Neural cell (in vitro differentiated cells): ENCODE results near the gene KCNIP3. TPM values are rescaled to one million over a fixed set of nuclear protein-coding genes. Genes with fewer than 3 reads are reported as not detected.

Experiments used
- H2AFZ ChIP-seq: fragments of 200-600, 300-800 bp; sonication (generic), shearing (Covaris generic); 2 replicates; pipeline ENCODE4 v1.6.0; 2014; ENCODE audit warnings: low read depth, mild to moderate bottlenecking, antibody characterized with exemption, low read length, moderate library complexity
- H3F3A ChIP-seq: fragments of 200-600 bp; shearing (Covaris generic); 2 replicates; pipeline ENCODE4 v1.6.1; 2016; ENCODE audit warnings: mild to moderate bottlenecking, moderate library complexity, mixed read lengths, antibody characterized with exemption, low read length; ENCODE audit not compliant: insufficient read depth, poor library complexity, severe bottlenecking
- H3K27ac ChIP-seq: fragments of 200-600, 300-800 bp; sonication (generic), shearing (Covaris generic); 2 replicates; pipeline ENCODE4 v1.5.1; 2014; ENCODE audit warnings: mild to moderate bottlenecking, low read length, moderate library complexity
- H3K27me3 ChIP-seq: fragments of 300-800, 200-600 bp; sonication (generic), shearing (Covaris generic); 2 replicates; pipeline ENCODE4 v1.6.0; 2014; ENCODE audit warnings: mild to moderate bottlenecking, low read depth, low read length, moderate library complexity; ENCODE audit not compliant: insufficient read depth
- H3K36me3 ChIP-seq: fragments of 300-800, 200-600 bp; sonication (generic), shearing (Covaris generic); 2 replicates; pipeline ENCODE4 v1.5.1; 2014; ENCODE audit warnings: mild to moderate bottlenecking, antibody characterized with exemption, low read length, moderate library complexity; ENCODE audit not compliant: insufficient read depth
- H3K4me2 ChIP-seq: fragments of 300-800, 200-600 bp; sonication (generic), shearing (Covaris generic); 2 replicates; pipeline ENCODE4 v1.6.0; 2014; ENCODE audit warnings: mild to moderate bottlenecking, low read length
- H3K4me3 ChIP-seq: fragments of 300-800, 200-600 bp; sonication (generic), shearing (Covaris generic); 2 replicates; pipeline ENCODE4 v1.5.1; 2014; ENCODE audit warnings: mild to moderate bottlenecking, low read length, moderate library complexity
- H3K79me2 ChIP-seq: fragments of 200-600 bp; shearing (Covaris generic); replicated peaks from 2 replicates; pipeline ENCODE4 v1.6.0; 2014; ENCODE audit warnings: mild to moderate bottlenecking, low read length, moderate library complexity; ENCODE audit not compliant: insufficient read depth
- H3K9ac ChIP-seq: fragments of 300-800, 200-600 bp; sonication (generic), shearing (Covaris generic); 2 replicates; pipeline ENCODE4 v1.6.1; 2016; ENCODE audit warnings: mild to moderate bottlenecking, low read length, mixed read lengths
- H3K9me2 ChIP-seq: fragments of 200-600 bp; shearing (Covaris generic); 2 replicates; pipeline ENCODE4 v1.6.1; 2016; ENCODE audit warnings: mild to moderate bottlenecking, low read length, mixed read lengths; ENCODE audit not compliant: insufficient read depth
- H3K9me3 ChIP-seq: fragments of 200-600, 300-800 bp; sonication (generic), shearing (Covaris generic); 2 replicates; pipeline ENCODE4 v1.6.1; 2016; ENCODE audit warnings: mild to moderate bottlenecking, mixed run types, low read length, moderate library complexity, mixed read lengths
- H4K20me1 ChIP-seq: fragments of 200-600 bp; shearing (Covaris generic); 2 replicates; pipeline ENCODE4 v1.6.1; 2016; ENCODE audit warnings: mild to moderate bottlenecking, mixed run types; ENCODE audit not compliant: insufficient read depth
- CTCF ChIP-seq: fragments of 450-650 bp; IDR thresholded peaks from 2 replicates; pipeline ENCODE4 v1.5.1; 2014; ENCODE audit warnings: antibody characterized with exemption, mild to moderate bottlenecking, moderate library complexity; ENCODE audit not compliant: poor library complexity, severe bottlenecking
- REST ChIP-seq: IDR thresholded peaks from 2 replicates; pipeline ENCODE4 v1.6.1; 2012; ENCODE audit warnings: borderline replicate concordance
- SMC3 ChIP-seq: fragments of 450-650 bp; conservative IDR thresholded peaks from 2 replicates; pipeline ENCODE4 v1.6.1; 2014; ENCODE audit warnings: antibody characterized with exemption, mild to moderate bottlenecking, moderate library complexity; ENCODE audit not compliant: poor library complexity
- polyA plus RNA-seq: library from polyadenylated mRNA; depleted of rRNA; stranded (reverse); fragments of >200 nt; gene quantifications from 2 replicates; pipeline ENCODE4 v1.2.3, GENCODE V29; 2014

Gene KCNIP3
- polyA plus RNA-seq, 1 donor from 2014 or later, result not detected

- no peak within 1 kb of the TSS for H3K4me2 ChIP-seq
Measured at GRCh38 chr2:95274291-95275150, 22.6 kb upstream of the KCNIP3 start, which contains the start of gene PROM2. Gene PROM2, plus strand, starts transcription at chr2:95274449. Its CDS starts 137 bp downstream, at chr2:95274586.

GRCh38 chr2:95275151-95275515 lies 22.0 kb upstream of the KCNIP3 start:
- Histone ChIP-seq H3K4me2 (no peak overlapping the region), H3K9ac (no peak overlapping the region), H3K27me3 (no peaks in the 10 kb centered on the region), H3K27ac (no peak overlapping the region), H3K4me3 (no peak overlapping the region), H3K36me3 (no peaks in the 10 kb centered on the region), H3K9me2 (no peaks in the 10 kb centered on the region), H3K9me3 (peaks cover 3% of the 10 kb centered on the region), H4K20me1 (no peaks in the 10 kb centered on the region), H3K79me2 (no peaks in the 10 kb centered on the region), H3F3A (no peaks in the 10 kb centered on the region), H2AFZ (no peak overlapping the region)
- no peak for TF ChIP-seq CTCF

More at GRCh38 chr2:95274291-95275150, 22.6 kb upstream of the KCNIP3 start, which contains the start of gene PROM2:
- Histone ChIP-seq H3K4me3 (no peak within 1 kb of the TSS), H3K27ac (no peak within 1 kb of the TSS), H3K9me2 (no peaks in the 10 kb centered on the region), H3K9ac (no peak within 1 kb of the TSS), H3K36me3 (no peaks in the 10 kb centered on the region), H3K79me2 (no peaks in the 10 kb centered on the region), H3F3A (no peaks in the 10 kb centered on the region), H3K9me3 (peaks cover 3% of the 10 kb centered on the region), H4K20me1 (no peaks in the 10 kb centered on the region), H3K27me3 (no peaks in the 10 kb centered on the region), H2AFZ (no peak within 1 kb of the TSS)
- TF ChIP-seq SMC3 (no peak), REST (no peak), CTCF (no peak)
